Astrocyte (in vitro differentiated cells and primary cell): Measurements from ENCODE around the gene CDK9. TPM values are rescaled to one million over a fixed set of nuclear protein-coding genes. Genes with fewer than 3 reads are reported as not detected.

ENCODE experiments used
- DNase-seq: peaks from one replicate; pipeline ENCODE4 v3.0.0-alpha.2; 2010; ENCODE audit warnings: low read depth
- FAIRE-seq: peaks from 2 replicates; lab custom pipeline; 2011; peaks lifted over from hg19 to GRCh38; lab: Jason Lieb, UNC
- H2AFZ ChIP-seq: 2 replicates; pipeline ENCODE4 v1.6.0; 2012; ENCODE audit warnings: low read depth, low read length, inconsistent platforms
- H3K27ac ChIP-seq: 2 replicates; pipeline ENCODE4 v1.5.1; 2011; ENCODE audit warnings: low read depth, low read length, inconsistent platforms
- H3K27me3 ChIP-seq: 2 replicates; pipeline ENCODE4 v1.6.0; 2011; ENCODE audit warnings: low read length, inconsistent platforms; ENCODE audit not compliant: insufficient read depth
- H3K36me3 ChIP-seq: 2 replicates; pipeline ENCODE4 v1.5.1; 2011; ENCODE audit warnings: low read length, inconsistent platforms; ENCODE audit not compliant: insufficient read depth
- H3K4me1 ChIP-seq: 2 replicates; pipeline ENCODE4 v1.5.1; 2011; ENCODE audit warnings: low read length, inconsistent platforms; ENCODE audit not compliant: insufficient read depth
- H3K4me2 ChIP-seq: 2 replicates; pipeline ENCODE4 v1.6.0; 2012; ENCODE audit warnings: low read length, inconsistent platforms
- H3K4me3 ChIP-seq: 2 replicates; pipeline ENCODE4 v1.5.1; 2011; ENCODE audit warnings: low read depth, mild to moderate bottlenecking, low read length, inconsistent platforms; ENCODE audit not compliant: insufficient read depth
- H3K79me2 ChIP-seq: 2 replicates; pipeline ENCODE4 v1.6.0; 2012; ENCODE audit warnings: mild to moderate bottlenecking, low read length, inconsistent platforms; ENCODE audit not compliant: insufficient read depth
- H3K9ac ChIP-seq: 2 replicates; pipeline ENCODE4 v1.6.0; 2012; ENCODE audit warnings: mild to moderate bottlenecking, low read length, inconsistent platforms
- H3K9me3 ChIP-seq: 2 replicates; pipeline ENCODE4 v1.5.1; 2012; ENCODE audit warnings: low read depth, mild to moderate bottlenecking, low read length, inconsistent platforms; ENCODE audit not compliant: insufficient read depth
- H4K20me1 ChIP-seq: 2 replicates; pipeline ENCODE4 v1.6.0; 2012; ENCODE audit warnings: low read length, inconsistent platforms; ENCODE audit not compliant: insufficient read depth
- H3K27ac Mint-ChIP-seq: one replicate; pipeline ENCODE4 v1.8.0; 2021; ENCODE audit warnings: mild to moderate bottlenecking, mixed read lengths; ENCODE audit not compliant: unreplicated experiment
- H3K27me3 Mint-ChIP-seq: one replicate; pipeline ENCODE4 v1.8.0; 2021; ENCODE audit warnings: low read depth, mixed read lengths; ENCODE audit not compliant: unreplicated experiment
- H3K36me3 Mint-ChIP-seq: one replicate; pipeline ENCODE4 v1.8.0; 2021; ENCODE audit warnings: low read depth, mixed read lengths; ENCODE audit not compliant: unreplicated experiment
- H3K4me1 Mint-ChIP-seq: one replicate; pipeline ENCODE4 v1.8.0; 2021; ENCODE audit warnings: low read depth, mixed read lengths; ENCODE audit not compliant: unreplicated experiment
- H3K4me3 Mint-ChIP-seq: one replicate; pipeline ENCODE4 v1.8.0; 2021; ENCODE audit warnings: mild to moderate bottlenecking, moderate library complexity, mixed read lengths; ENCODE audit not compliant: unreplicated experiment
- H3K9me3 Mint-ChIP-seq: one replicate; pipeline ENCODE4 v1.8.0; 2021; ENCODE audit warnings: mild to moderate bottlenecking, mixed read lengths; ENCODE audit not compliant: unreplicated experiment
- CTCF ChIP-seq: IDR thresholded peaks from 2 replicates; pipeline ENCODE4 v1.5.1; 2011; ENCODE audit warnings: low read depth, mild to moderate bottlenecking, inconsistent platforms, low read length, moderate library complexity; ENCODE audit not compliant: insufficient read depth
- EZH2 ChIP-seq: IDR thresholded peaks from 2 replicates; pipeline ENCODE4 v1.6.1; 2012; ENCODE audit warnings: mild to moderate bottlenecking, low read length, inconsistent platforms; ENCODE audit not compliant: insufficient read depth
- total RNA-seq: library from RNA; stranded (reverse); gene quantifications from 2 replicates; pipeline ENCODE4 v1.2.1, GENCODE V29; 2021

The CDK9 gene
- total RNA-seq, 1 donor from 2014 or later: 71.7 TPM

GRCh38 chr9:127785023-127785932 lies 556 bp upstream of the CDK9 start:
- Histone ChIP-seq H3K9ac (peak overlapping the region; percentile 91), H3K36me3 (peaks cover 27% of the 10 kb centered on the region), H3K79me2 (peaks cover 44% of the 10 kb centered on the region), H3K27me3 (no peaks in the 10 kb centered on the region), H3K27ac (no peak overlapping the region), H3K4me1 (peaks cover 4% of the 10 kb centered on the region), H3K4me3 (peak overlapping the region; percentile 81), H2AFZ (peak overlapping the region; percentile 75), H3K4me2 (peak overlapping the region; percentile 88), H3K9me3 (no peaks in the 10 kb centered on the region), H4K20me1 (peaks cover 40% of the 10 kb centered on the region)
- Mint-ChIP-seq H3K4me1 (peaks cover 10% of the 10 kb centered on the region), H3K36me3 (peaks cover 19% of the 10 kb centered on the region), H3K27me3 (peaks cover 3% of the 10 kb centered on the region), H3K4me3 (peak overlapping the region; percentile 79), H3K27ac (peak overlapping the region; percentile 87), H3K9me3 (no peaks in the 10 kb centered on the region)
- no peak for FAIRE-seq
- peak; percentile 28 for TF ChIP-seq CTCF
- no peak for TF ChIP-seq EZH2
- no peak for DNase-seq

- TF ChIP-seq CTCF: peak; percentile 45
- no peak for TF ChIP-seq EZH2
- Histone ChIP-seq H3K9ac (peak overlapping the region; percentile 91), H3K27me3 (no peaks in the 10 kb centered on the region), H3K4me1 (peaks cover 4% of the 10 kb centered on the region), H3K79me2 (peaks cover 48% of the 10 kb centered on the region), H4K20me1 (peaks cover 54% of the 10 kb centered on the region), H3K4me2 (peak overlapping the region; percentile 88), H3K36me3 (peaks cover 35% of the 10 kb centered on the region), H3K27ac (peak overlapping the region; percentile 69), H3K9me3 (no peaks in the 10 kb centered on the region), H2AFZ (no peak overlapping the region), H3K4me3 (peak overlapping the region; percentile 81)
- peaks cover 22% of the 10 kb centered on the region for H3K36me3 Mint-ChIP-seq
- no peak for FAIRE-seq
- no peak for DNase-seq
- peak overlapping the region; percentile 96 for H3K4me3 Mint-ChIP-seq
- no peaks in the 10 kb centered on the region for H3K9me3 Mint-ChIP-seq
- peaks cover 13% of the 10 kb centered on the region for H3K4me1 Mint-ChIP-seq
- peak overlapping the region; percentile 88 for H3K27ac Mint-ChIP-seq
- H3K27me3 Mint-ChIP-seq: peaks cover 3% of the 10 kb centered on the region
These were observed 905 bp downstream of the CDK9 start for GRCh38 chr9:127786773-127787104.
